OCI-LY1 (cell line): Measurements from ENCODE around the gene FGGY.

Experiments used
- H2AFZ ChIP-seq: fragments of 200-600 bp; sonication (generic), shearing (Covaris generic); 2 replicates; pipeline ENCODE4 v1.6.0; 2014; ENCODE audit warnings: antibody characterized with exemption, mild to moderate bottlenecking, low read length
- H3F3A ChIP-seq: fragments of 200-600 bp; sonication (generic), shearing (Covaris generic); 2 replicates; pipeline ENCODE4 v1.6.0; 2014; ENCODE audit warnings: mild to moderate bottlenecking, antibody characterized with exemption, low read length, moderate library complexity; ENCODE audit not compliant: insufficient read depth
- H3K27ac ChIP-seq: fragments of 200-600 bp; sonication (generic); 2 replicates; pipeline ENCODE4 v1.5.1; 2014; ENCODE audit warnings: low read length, mixed run types, mild to moderate bottlenecking, low read depth; ENCODE audit not compliant: poor library complexity, severe bottlenecking
- H3K27me3 ChIP-seq: fragments of 200-600 bp; sonication (generic); 2 replicates; pipeline ENCODE4 v1.6.0; 2014; ENCODE audit warnings: antibody characterized with exemption, mild to moderate bottlenecking, low read length, moderate library complexity; ENCODE audit not compliant: insufficient read depth
- H3K36me3 ChIP-seq: fragments of 200-600 bp; sonication (generic); 2 replicates; pipeline ENCODE4 v1.6.1; 2014; ENCODE audit warnings: mild to moderate bottlenecking, antibody characterized with exemption, low read length, moderate library complexity, mixed read lengths; ENCODE audit not compliant: insufficient read depth
- H3K4me1 ChIP-seq: fragments of 200-600 bp; sonication (generic); 2 replicates; pipeline ENCODE4 v1.5.1; 2014; ENCODE audit warnings: mild to moderate bottlenecking, low read length, moderate library complexity; ENCODE audit not compliant: insufficient read depth, severe bottlenecking
- H3K4me2 ChIP-seq: fragments of 200-600 bp; sonication (generic), shearing (Covaris generic); 2 replicates; pipeline ENCODE4 v1.6.1; 2014; ENCODE audit warnings: low read length
- H3K4me3 ChIP-seq: fragments of 200-600 bp; sonication (generic); 2 replicates; pipeline ENCODE4 v1.5.1; 2014; ENCODE audit warnings: low read length, low read depth, mild to moderate bottlenecking, mixed read lengths; ENCODE audit not compliant: poor library complexity, severe bottlenecking
- H3K79me2 ChIP-seq: fragments of 200-600 bp; shearing (Covaris generic); 2 replicates; pipeline ENCODE4 v1.6.1; 2016; ENCODE audit warnings: mixed run types, low read length, mixed read lengths; ENCODE audit not compliant: insufficient read depth
- H3K9ac ChIP-seq: fragments of 200-600 bp; sonication (generic), shearing (Covaris generic); 2 replicates; pipeline ENCODE4 v1.6.1; 2014; ENCODE audit warnings: mild to moderate bottlenecking, low read length, mixed read lengths
- H3K9me2 ChIP-seq: fragments of 200-600 bp; sonication (generic), shearing (Covaris generic); 2 replicates; pipeline ENCODE4 v1.6.1; 2014; ENCODE audit warnings: low read depth, mild to moderate bottlenecking, low read length, mixed read lengths
- H3K9me3 ChIP-seq: fragments of 200-600 bp; shearing (Covaris generic); 2 replicates; pipeline ENCODE4 v1.6.1; 2014; ENCODE audit warnings: low read length, mixed read lengths
- H4K20me1 ChIP-seq: fragments of 200-600 bp; sonication (generic), shearing (Covaris generic); 2 replicates; pipeline ENCODE4 v1.6.0; 2016; ENCODE audit warnings: mild to moderate bottlenecking, low read length; ENCODE audit not compliant: insufficient read depth
- CTCF ChIP-seq: fragments of 200-600 bp; sonication (generic), shearing (Covaris generic); IDR thresholded peaks from 2 replicates; pipeline ENCODE4 v1.5.1; 2017; ENCODE audit warnings: mild to moderate bottlenecking, antibody characterized with exemption, low read length, moderate library complexity, mixed read lengths
- EZH2 ChIP-seq: fragments of 200-600 bp; sonication (generic), shearing (Covaris generic); IDR thresholded peaks from 2 replicates; pipeline ENCODE4 v1.8.0; 2017; ENCODE audit warnings: borderline replicate concordance, mixed run types, mild to moderate bottlenecking, antibody characterized with exemption, low read length, moderate library complexity, mixed read lengths

The FGGY gene

GRCh38 chr1:59657873-59658465 is 361.1 kb downstream of the FGGY start:
- Histone ChIP-seq H3K79me2 (no peaks in the 10 kb centered on the region), H3F3A (no peaks in the 10 kb centered on the region), H3K4me1 (no peaks in the 10 kb centered on the region), H3K27ac (no peak overlapping the region), H3K9ac (no peak overlapping the region), H3K36me3 (no peaks in the 10 kb centered on the region), H3K4me2 (no peak overlapping the region), H2AFZ (no peak overlapping the region), H3K9me3 (no peaks in the 10 kb centered on the region), H3K27me3 (no peaks in the 10 kb centered on the region), H3K9me2 (no peaks in the 10 kb centered on the region), H4K20me1 (no peaks in the 10 kb centered on the region), H3K4me3 (no peak overlapping the region)
- no peak for TF ChIP-seq CTCF

GRCh38 chr1:59664166-59664565 is 367.3 kb downstream of the FGGY start:
- H3K9me3 ChIP-seq, result no peaks in the 10 kb centered on the region
- H3K4me1 ChIP-seq, result no peaks in the 10 kb centered on the region
- no peaks in the 10 kb centered on the region for H3K36me3 ChIP-seq
- no peaks in the 10 kb centered on the region for H3K27me3 ChIP-seq
- no peaks in the 10 kb centered on the region for H3K9me2 ChIP-seq
- H3K9ac ChIP-seq, result no peak overlapping the region
- no peaks in the 10 kb centered on the region for H3F3A ChIP-seq
- no peak overlapping the region for H3K4me2 ChIP-seq
- H3K4me3 ChIP-seq, result no peak overlapping the region
- no peaks in the 10 kb centered on the region for H3K79me2 ChIP-seq
- no peak overlapping the region for H3K27ac ChIP-seq
- H4K20me1 ChIP-seq, result no peaks in the 10 kb centered on the region
- TF ChIP-seq CTCF, result no peak
- no peak for TF ChIP-seq EZH2
- no peak overlapping the region for H2AFZ ChIP-seq

GRCh38 chr1:59666106-59666505 is 369.2 kb downstream of the FGGY start:
- no peak overlapping the region for H3K27ac ChIP-seq
- no peak overlapping the region for H3K4me3 ChIP-seq
- H2AFZ ChIP-seq, result no peak overlapping the region
- H3K9me2 ChIP-seq, result no peaks in the 10 kb centered on the region
- H4K20me1 ChIP-seq, result no peaks in the 10 kb centered on the region
- TF ChIP-seq CTCF (peak; percentile 7; the same call in 1 of the 2 replicates), EZH2 (no peak)
- no peaks in the 10 kb centered on the region for H3K27me3 ChIP-seq
- H3K4me1 ChIP-seq, result no peaks in the 10 kb centered on the region
- no peaks in the 10 kb centered on the region for H3K9me3 ChIP-seq
- H3K79me2 ChIP-seq, result no peaks in the 10 kb centered on the region
- no peaks in the 10 kb centered on the region for H3K36me3 ChIP-seq
- H3K4me2 ChIP-seq, result no peak overlapping the region
- H3F3A ChIP-seq, result no peaks in the 10 kb centered on the region
- no peak overlapping the region for H3K9ac ChIP-seq
